Peyer's patch (tissue), 4 donors: ENCODE results near the gene RIC3. TPM values are rescaled to one million over a fixed set of nuclear protein-coding genes. Genes with fewer than 3 reads are reported as not detected.

Source experiments
- DNase-seq, 3 donors: peaks; one replicate each; pipeline ENCODE4 v3.0.0-alpha.2; 2017 to 2019
- H3K27ac ChIP-seq, 4 donors: fragments of 200-600 bp; sonication (generic); one replicate each; pipeline ENCODE4 v1.5.1; 2016 to 2019
- H3K27me3 ChIP-seq, 2 donors: fragments of 200-600 bp; sonication (generic); one replicate each; pipeline ENCODE4 v1.5.1; 2019
- H3K36me3 ChIP-seq, 3 donors: fragments of 200-600 bp; sonication (generic); one replicate each; pipeline ENCODE4 v1.5.1; 2016 to 2019
- H3K4me1 ChIP-seq, 4 donors: fragments of 200-600 bp; sonication (generic); one replicate each; pipeline ENCODE4 v1.5.1; 2016 to 2019
- H3K4me3 ChIP-seq, 4 donors: fragments of 200-600 bp; sonication (generic); 1 replicate in 3 of 4; 2 replicates in 1 of 4; pipeline ENCODE4 v1.5.1; 2016 to 2019; ENCODE audit warnings: mild to moderate bottlenecking in 1 of 4
- H3K9me3 ChIP-seq, 4 donors: fragments of 200-600 bp; sonication (generic); one replicate each; pipeline ENCODE4 v1.5.1; 2016 to 2019; ENCODE audit warnings: mild to moderate bottlenecking in 1 of 4
- POLR2A ChIP-seq, 2 donors: fragments of 450-650 bp; IDR thresholded peaks; one replicate each; pipeline ENCODE4 v1.5.1; 2017; ENCODE audit warnings: antibody characterized with exemption in 2 of 2, mild to moderate bottlenecking in 2 of 2, moderate library complexity in 2 of 2
- total RNA-seq, 4 donors: library from RNA; depleted of rRNA; stranded (reverse); fragments of >200 nt; gene quantifications; one replicate each; pipeline ENCODE4 v1.1.0, GENCODE V29; 2016
- TF ChIP-seq, protein P1 (sequence below), 6 experiments: fragments of 450-650 bp in 4 of 6; fragments of 200-600 bp in 2 of 6; sonication (generic) in 1 of 6; IDR thresholded peaks; one replicate each; pipeline ENCODE4 v1.5.1; 2017 to 2019; ENCODE audit warnings: antibody characterized with exemption in 6 of 6, mild to moderate bottlenecking in 3 of 6, moderate library complexity in 1 of 6

The RIC3 gene
- total RNA-seq, 4 donors from 2014 or later = 2.8 to 26.4 (median 4.9) TPM

DNA sequence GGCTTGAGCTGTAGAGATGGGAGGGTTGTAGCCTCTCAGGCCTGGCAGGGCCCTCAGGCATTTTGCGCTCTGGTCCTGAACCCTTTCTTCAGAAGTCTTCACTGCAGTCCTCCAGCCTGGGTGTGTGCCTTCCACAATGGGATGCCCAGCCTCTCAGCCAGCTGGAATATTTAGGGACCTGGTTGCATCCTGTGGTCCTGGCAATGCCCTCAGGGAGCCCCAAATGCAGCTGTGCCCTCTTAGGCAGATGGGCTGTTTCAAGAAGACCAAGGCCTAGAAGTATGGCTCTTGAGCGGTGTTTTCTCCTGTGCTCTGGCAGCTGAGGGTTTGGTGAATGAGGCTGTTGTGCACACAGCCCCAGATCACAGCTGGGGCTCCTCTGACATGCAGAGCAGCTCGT, 81.1 kb downstream of the RIC3 start:
- DNase-seq = no peak
- no peak overlapping the region for H3K4me3 ChIP-seq
- H3K9me3 ChIP-seq = no peaks in the 10 kb centered on the region
- H3K27me3 ChIP-seq = no peaks in the 10 kb centered on the region
- H3K4me1 ChIP-seq = peaks cover 0 to 7% (median 0%) of the 10 kb centered on the region in 4 donors
- TF ChIP-seq POLR2A (IDR thresholded peaks at IDR 0.05) = no peak
- TF ChIP-seq, protein P1, sequence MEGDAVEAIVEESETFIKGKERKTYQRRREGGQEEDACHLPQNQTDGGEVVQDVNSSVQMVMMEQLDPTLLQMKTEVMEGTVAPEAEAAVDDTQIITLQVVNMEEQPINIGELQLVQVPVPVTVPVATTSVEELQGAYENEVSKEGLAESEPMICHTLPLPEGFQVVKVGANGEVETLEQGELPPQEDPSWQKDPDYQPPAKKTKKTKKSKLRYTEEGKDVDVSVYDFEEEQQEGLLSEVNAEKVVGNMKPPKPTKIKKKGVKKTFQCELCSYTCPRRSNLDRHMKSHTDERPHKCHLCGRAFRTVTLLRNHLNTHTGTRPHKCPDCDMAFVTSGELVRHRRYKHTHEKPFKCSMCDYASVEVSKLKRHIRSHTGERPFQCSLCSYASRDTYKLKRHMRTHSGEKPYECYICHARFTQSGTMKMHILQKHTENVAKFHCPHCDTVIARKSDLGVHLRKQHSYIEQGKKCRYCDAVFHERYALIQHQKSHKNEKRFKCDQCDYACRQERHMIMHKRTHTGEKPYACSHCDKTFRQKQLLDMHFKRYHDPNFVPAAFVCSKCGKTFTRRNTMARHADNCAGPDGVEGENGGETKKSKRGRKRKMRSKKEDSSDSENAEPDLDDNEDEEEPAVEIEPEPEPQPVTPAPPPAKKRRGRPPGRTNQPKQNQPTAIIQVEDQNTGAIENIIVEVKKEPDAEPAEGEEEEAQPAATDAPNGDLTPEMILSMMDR (IDR thresholded peaks at IDR 0.05) = no peak
- H3K27ac ChIP-seq = no peak overlapping the region
- H3K36me3 ChIP-seq = no peaks in the 10 kb centered on the region

DNA sequence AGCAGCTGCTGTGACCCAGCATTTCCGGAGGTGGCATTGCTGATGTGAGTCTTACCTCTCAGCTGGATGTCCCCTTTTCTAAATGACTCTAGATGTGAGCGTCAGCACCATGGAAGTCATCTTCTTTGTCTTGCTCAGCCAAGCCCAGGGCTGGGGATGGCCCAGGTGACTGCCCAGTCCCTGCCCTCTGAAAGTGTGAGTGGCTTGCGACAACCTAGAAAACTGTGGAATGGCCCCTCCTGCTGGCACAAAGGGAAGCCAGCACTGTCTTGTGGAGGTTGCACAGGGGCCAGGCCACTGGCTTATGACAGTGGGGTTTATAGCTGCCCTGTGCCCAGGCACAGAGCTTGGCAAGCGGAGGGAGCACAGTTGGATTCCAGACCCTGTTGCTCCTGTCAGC, 81.6 kb downstream of the RIC3 start:
- Histone ChIP-seq H3K4me1 (peaks cover 0 to 10% (median 0%) of the 10 kb centered on the region in 4 donors), H3K27ac (no peak overlapping the region)
- no peak for TF ChIP-seq POLR2A (IDR thresholded peaks at IDR 0.05)
- TF ChIP-seq, protein P1 (IDR thresholded peaks at IDR 0.05) = no peak

DNA sequence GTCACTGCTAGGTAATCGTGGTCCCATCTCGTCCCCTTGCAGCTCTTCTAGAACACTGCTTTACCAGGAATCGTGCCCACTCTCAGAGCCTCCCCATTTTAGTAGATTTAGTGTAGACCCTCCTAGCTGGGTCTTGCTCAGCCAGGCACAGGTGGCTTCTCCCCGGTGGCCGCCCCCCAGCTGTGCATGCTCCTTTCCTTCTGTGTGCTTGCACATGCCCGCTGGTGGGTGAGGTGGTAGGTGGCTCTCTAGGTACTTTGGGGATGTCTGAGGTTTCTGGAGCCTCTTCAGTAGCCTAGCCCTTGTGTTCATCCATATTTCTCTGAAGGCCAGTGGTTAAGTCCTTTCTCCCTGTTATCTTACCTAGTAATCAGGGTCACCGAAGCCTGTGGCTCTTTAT, 82.3 kb downstream of the RIC3 start:
- no peaks in the 10 kb centered on the region for H3K9me3 ChIP-seq
- H3K4me1 ChIP-seq = peaks cover 0 to 16% (median under 1%) of the 10 kb centered on the region in 4 donors
- H3K4me3 ChIP-seq = no peak overlapping the region
- no peaks in the 10 kb centered on the region for H3K36me3 ChIP-seq
- DNase-seq = no peak
- no peak overlapping the region for H3K27ac ChIP-seq
- peaks cover 0 to 8% of the 10 kb centered on the region in 2 donors for H3K27me3 ChIP-seq
- TF ChIP-seq, protein P1 (IDR thresholded peaks at IDR 0.05) = no peak
- no peak for TF ChIP-seq POLR2A (IDR thresholded peaks at IDR 0.05)

More for the DNA sequence above, 81.6 kb downstream of the RIC3 start:
- Histone ChIP-seq H3K4me3 (no peak overlapping the region), H3K9me3 (no peaks in the 10 kb centered on the region), H3K36me3 (no peaks in the 10 kb centered on the region), H3K27me3 (peaks cover 0 to 2% of the 10 kb centered on the region in 2 donors)
- no peak for DNase-seq

DNA sequence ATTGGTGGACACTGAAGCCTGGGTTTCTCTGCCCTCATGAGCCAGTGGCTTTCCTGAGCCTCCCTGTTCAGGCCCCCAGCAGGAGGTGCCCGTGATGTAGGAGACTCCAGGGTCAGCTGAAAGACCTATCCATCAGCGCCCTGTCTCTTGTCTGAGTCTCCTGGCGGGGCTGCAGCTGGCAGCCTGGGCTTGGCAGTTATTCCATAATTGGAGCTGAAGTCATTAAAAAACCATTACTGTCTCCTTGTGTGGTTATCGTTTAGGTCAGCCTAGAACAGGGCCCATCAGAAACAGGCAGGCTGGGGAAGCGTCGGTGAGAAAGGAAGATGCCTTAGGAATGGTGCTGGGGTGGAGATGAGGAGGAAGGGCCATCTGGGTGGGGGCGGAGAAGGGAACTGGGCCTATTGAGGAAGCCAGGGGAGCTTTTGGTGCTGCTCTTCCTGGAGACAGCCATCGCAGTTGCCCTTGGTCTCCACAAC, 82.8 kb downstream of the RIC3 start:
- Histone ChIP-seq H3K27me3 (peaks cover 0 to 10% of the 10 kb centered on the region in 2 donors), H3K9me3 (no peaks in the 10 kb centered on the region), H3K4me1 (peaks cover 0 to 19% (median 2%) of the 10 kb centered on the region in 4 donors), H3K27ac (no peak overlapping the region), H3K36me3 (no peaks in the 10 kb centered on the region), H3K4me3 (no peak overlapping the region)
- no peak for DNase-seq
- TF ChIP-seq, protein P1 (IDR thresholded peaks at IDR 0.05) = no peak
- TF ChIP-seq POLR2A (IDR thresholded peaks at IDR 0.05) = no peak

DNA sequence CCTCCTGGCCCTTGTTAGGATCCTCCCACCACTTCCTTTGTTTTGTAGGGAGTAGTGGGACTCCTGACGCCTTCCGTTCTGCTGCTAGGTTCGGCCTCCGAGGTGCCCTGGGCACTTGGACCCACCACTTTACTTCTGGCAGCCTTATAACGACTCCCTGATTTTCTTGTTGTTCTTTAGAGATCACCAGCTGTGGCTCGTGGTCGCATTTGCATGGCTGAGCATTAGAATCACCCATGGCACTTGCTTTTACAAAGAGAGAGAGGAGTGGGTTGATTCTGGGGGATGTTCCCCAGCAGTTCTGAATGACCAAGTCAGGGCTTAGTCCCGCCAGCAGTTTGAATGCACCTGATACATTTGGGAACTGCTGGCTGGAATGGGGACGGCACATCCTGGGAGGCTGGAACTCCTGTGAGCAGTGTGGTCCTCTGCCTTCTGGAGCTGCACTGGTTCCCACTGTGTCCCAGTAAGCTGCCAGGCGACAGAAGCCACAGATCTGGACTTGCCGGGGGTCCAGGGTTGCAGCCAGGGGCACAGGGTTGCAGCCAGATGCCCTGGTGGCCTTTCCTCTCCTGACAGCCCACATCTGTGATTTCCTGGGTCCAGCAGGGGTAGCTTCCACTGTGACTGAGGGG, 83.7 kb downstream of the RIC3 start:
- DNase-seq = no peak

More for the DNA sequence above, 83.7 kb downstream of the RIC3 start:
- no peaks in the 10 kb centered on the region for H3K9me3 ChIP-seq
- H3K4me1 ChIP-seq = peaks cover 0 to 19% (median 2%) of the 10 kb centered on the region in 4 donors
- TF ChIP-seq, protein P1 (IDR thresholded peaks at IDR 0.05) = no peak
- no peak for TF ChIP-seq POLR2A (IDR thresholded peaks at IDR 0.05)
- H3K27ac ChIP-seq = no peak overlapping the region
- no peak overlapping the region for H3K4me3 ChIP-seq
- peaks cover 0 to 14% of the 10 kb centered on the region in 2 donors for H3K27me3 ChIP-seq
- H3K36me3 ChIP-seq = no peaks in the 10 kb centered on the region
